Measurements from ENCODE around the gene TFCP2L1.

DNA sequence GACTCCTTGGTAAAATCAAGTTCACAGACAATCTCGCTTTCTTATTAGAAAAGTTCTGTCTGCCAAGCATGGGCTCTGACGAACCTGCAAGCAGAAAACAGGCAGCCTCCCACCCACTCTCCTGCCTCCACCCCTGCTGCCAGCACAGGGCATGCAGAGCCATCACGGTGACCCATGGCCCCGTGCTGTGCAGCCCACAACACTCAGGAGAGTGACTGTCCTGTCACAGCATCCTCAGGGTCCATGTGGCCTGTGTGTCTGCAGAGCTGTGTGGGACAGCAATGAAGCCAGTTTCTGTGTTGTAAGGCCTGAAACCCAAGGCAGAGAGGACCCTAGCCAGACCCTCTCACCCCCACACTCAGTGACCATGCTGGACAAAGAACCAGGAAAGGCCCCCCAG, 46.2 kb downstream of the TFCP2L1 start:
- TF ChIP-seq CTCF (IDR thresholded peaks at IDR 0.05) (no peak), TP53 (CRISPR knock-in tag; IDR thresholded peaks at IDR 0.05) (no peak), AFF4 (CRISPR knock-in tag; IDR thresholded peaks at IDR 0.05; ENCODE audit: borderline replicate concordance) (no peak), SMAD3 (CRISPR knock-in tag; IDR thresholded peaks at IDR 0.05; ENCODE audit: borderline replicate concordance) (no peak), CREB1 (CRISPR knock-in tag; IDR thresholded peaks at IDR 0.05) (no peak)
- TF ChIP-seq, protein P1, sequence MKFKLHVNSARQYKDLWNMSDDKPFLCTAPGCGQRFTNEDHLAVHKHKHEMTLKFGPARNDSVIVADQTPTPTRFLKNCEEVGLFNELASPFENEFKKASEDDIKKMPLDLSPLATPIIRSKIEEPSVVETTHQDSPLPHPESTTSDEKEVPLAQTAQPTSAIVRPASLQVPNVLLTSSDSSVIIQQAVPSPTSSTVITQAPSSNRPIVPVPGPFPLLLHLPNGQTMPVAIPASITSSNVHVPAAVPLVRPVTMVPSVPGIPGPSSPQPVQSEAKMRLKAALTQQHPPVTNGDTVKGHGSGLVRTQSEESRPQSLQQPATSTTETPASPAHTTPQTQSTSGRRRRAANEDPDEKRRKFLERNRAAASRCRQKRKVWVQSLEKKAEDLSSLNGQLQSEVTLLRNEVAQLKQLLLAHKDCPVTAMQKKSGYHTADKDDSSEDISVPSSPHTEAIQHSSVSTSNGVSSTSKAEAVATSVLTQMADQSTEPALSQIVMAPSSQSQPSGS (CRISPR knock-in tag; IDR thresholded peaks at IDR 0.05; ENCODE audit: borderline replicate concordance, low read depth): no peak
- TF ChIP-seq, protein P2, sequence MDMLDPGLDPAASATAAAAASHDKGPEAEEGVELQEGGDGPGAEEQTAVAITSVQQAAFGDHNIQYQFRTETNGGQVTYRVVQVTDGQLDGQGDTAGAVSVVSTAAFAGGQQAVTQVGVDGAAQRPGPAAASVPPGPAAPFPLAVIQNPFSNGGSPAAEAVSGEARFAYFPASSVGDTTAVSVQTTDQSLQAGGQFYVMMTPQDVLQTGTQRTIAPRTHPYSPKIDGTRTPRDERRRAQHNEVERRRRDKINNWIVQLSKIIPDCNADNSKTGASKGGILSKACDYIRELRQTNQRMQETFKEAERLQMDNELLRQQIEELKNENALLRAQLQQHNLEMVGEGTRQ (CRISPR knock-in tag; IDR thresholded peaks at IDR 0.05): no peak
